ENCODE measurements around the gene BNIP2. TPM values are rescaled to one million over a fixed set of nuclear protein-coding genes. Genes with fewer than 3 reads are reported as not detected.
A peak's percentile ranks its signal among the peaks of the same experiment; 100 is the strongest.
"Not testable (repeated sequence)": the region's sequence is repeated elsewhere in the genome, so short reads cannot be mapped to it uniquely, and the experiment has no call there.

Gene BNIP2
- total RNA-seq, 1 donor from 2014 or later: 70.2 TPM

GRCh38 chr15:59656897-59657634, 32.1 kb downstream of the BNIP2 start, which contains the start of gene GTF2A2:
Gene GTF2A2 (minus strand): TSS chr15:59657515. CDS start chr15:59652277, 5,238 bp downstream.
- Mint-ChIP-seq H3K9me3 (ENCODE audit: unreplicated experiment) (no peaks in the 10 kb centered on the region), H3K4me1 (ENCODE audit: low read depth, unreplicated experiment) (no peaks in the 10 kb centered on the region), H3K4me3 (ENCODE audit: unreplicated experiment) (peak within 1 kb of the TSS; percentile 80), H3K27me3 (ENCODE audit: unreplicated experiment) (no peaks in the 10 kb centered on the region), H3K36me3 (ENCODE audit: unreplicated experiment) (peaks cover 7% of the 10 kb centered on the region), H3K27ac (ENCODE audit: unreplicated experiment) (peak within 1 kb of the TSS; percentile 30)
- no peak for TF ChIP-seq CTCF (IDR thresholded peaks at IDR 0.05; ENCODE audit: partially characterized antibody, unreplicated experiment)
- DNase-seq: peak; percentile 96

GRCh38 chr15:59654046-59654445, 35.1 kb downstream of the BNIP2 start:
- H3K9me3 Mint-ChIP-seq (ENCODE audit: unreplicated experiment): no peaks in the 10 kb centered on the region
- no peak for TF ChIP-seq CTCF (IDR thresholded peaks at IDR 0.05; ENCODE audit: partially characterized antibody, unreplicated experiment)
- no peaks in the 10 kb centered on the region for H3K27me3 Mint-ChIP-seq (ENCODE audit: unreplicated experiment)
- H3K36me3 Mint-ChIP-seq (ENCODE audit: unreplicated experiment): peaks cover 7% of the 10 kb centered on the region
- DNase-seq: no peak
- H3K4me1 Mint-ChIP-seq (ENCODE audit: low read depth, unreplicated experiment): no peaks in the 10 kb centered on the region
- no peak overlapping the region for H3K4me3 Mint-ChIP-seq (ENCODE audit: unreplicated experiment)
- no peak overlapping the region for H3K27ac Mint-ChIP-seq (ENCODE audit: unreplicated experiment)

GRCh38 chr15:59649603-59650002, 39.5 kb downstream of the BNIP2 start:
- Mint-ChIP-seq H3K4me3 (ENCODE audit: unreplicated experiment) (no peak overlapping the region), H3K36me3 (ENCODE audit: unreplicated experiment) (peaks cover 7% of the 10 kb centered on the region), H3K4me1 (ENCODE audit: low read depth, unreplicated experiment) (no peaks in the 10 kb centered on the region), H3K27me3 (ENCODE audit: unreplicated experiment) (no peaks in the 10 kb centered on the region), H3K27ac (ENCODE audit: unreplicated experiment) (no peak overlapping the region), H3K9me3 (ENCODE audit: unreplicated experiment) (no peaks in the 10 kb centered on the region)
- TF ChIP-seq CTCF (IDR thresholded peaks at IDR 0.05; ENCODE audit: partially characterized antibody, unreplicated experiment): no peak
- DNase-seq: no peak

- no peaks in the 10 kb centered on the region for H3K27me3 Mint-ChIP-seq (ENCODE audit: unreplicated experiment)
- no peak for TF ChIP-seq CTCF (IDR thresholded peaks at IDR 0.05; ENCODE audit: partially characterized antibody, unreplicated experiment)
- no peak overlapping the region for H3K27ac Mint-ChIP-seq (ENCODE audit: unreplicated experiment)
- DNase-seq: no peak
- no peak overlapping the region for H3K4me3 Mint-ChIP-seq (ENCODE audit: unreplicated experiment)
- no peaks in the 10 kb centered on the region for H3K4me1 Mint-ChIP-seq (ENCODE audit: low read depth, unreplicated experiment)
- no peaks in the 10 kb centered on the region for H3K36me3 Mint-ChIP-seq (ENCODE audit: unreplicated experiment)
- no peaks in the 10 kb centered on the region for H3K9me3 Mint-ChIP-seq (ENCODE audit: unreplicated experiment)
Measured at GRCh38 chr15:59647085-59647484, 42.0 kb downstream of the BNIP2 start.

- TF ChIP-seq CTCF (IDR thresholded peaks at IDR 0.05; ENCODE audit: partially characterized antibody, unreplicated experiment): no peak
- H3K36me3 Mint-ChIP-seq (ENCODE audit: unreplicated experiment): no peaks in the 10 kb centered on the region
- H3K4me1 Mint-ChIP-seq (ENCODE audit: low read depth, unreplicated experiment): no peaks in the 10 kb centered on the region
- H3K27ac Mint-ChIP-seq (ENCODE audit: unreplicated experiment): no peak overlapping the region
- H3K9me3 Mint-ChIP-seq (ENCODE audit: unreplicated experiment): no peaks in the 10 kb centered on the region
- H3K27me3 Mint-ChIP-seq (ENCODE audit: unreplicated experiment): no peaks in the 10 kb centered on the region
- H3K4me3 Mint-ChIP-seq (ENCODE audit: unreplicated experiment): no peak overlapping the region
- DNase-seq: no peak
Measured at GRCh38 chr15:59646277-59646676, 42.8 kb downstream of the BNIP2 start.

GRCh38 chr15:59645812-59646211, 43.3 kb downstream of the BNIP2 start:
- H3K9me3 Mint-ChIP-seq (ENCODE audit: unreplicated experiment); DNase-seq; H3K4me1 Mint-ChIP-seq (ENCODE audit: low read depth, unreplicated experiment); H3K27ac Mint-ChIP-seq (ENCODE audit: unreplicated experiment); H3K36me3 Mint-ChIP-seq (ENCODE audit: unreplicated experiment); H3K27me3 Mint-ChIP-seq (ENCODE audit: unreplicated experiment); H3K4me3 Mint-ChIP-seq (ENCODE audit: unreplicated experiment): not testable (repeated sequence)
